Stimulated activated CD8-positive, alpha-beta memory T cell treated with anti-CD3 and anti-CD28 coated beads, Interleukin-4, amount 100 ng/mL, for 48 hours (primary cell): ENCODE measurements around the gene JADE3.
A peak's percentile ranks its signal among the peaks of the same experiment; 100 is the strongest.
"Not testable (repeated sequence)": the region's sequence is repeated elsewhere in the genome, so short reads cannot be mapped to it uniquely, and the experiment has no call there.

Source experiments
- DNase-seq: peaks from one replicate; pipeline ENCODE4 v3.0.0-alpha.2; 2020

JADE3 gene

GRCh38 chrX:46938589-46938988 lies 26.4 kb downstream of the JADE3 start:
- DNase-seq = no peak

- DNase-seq = no peak
These were observed 29.1 kb downstream of the JADE3 start for GRCh38 chrX:46941341-46941740.

GRCh38 chrX:46953137-46953527 lies 40.9 kb downstream of the JADE3 start:
- DNase-seq = no peak

DNA sequence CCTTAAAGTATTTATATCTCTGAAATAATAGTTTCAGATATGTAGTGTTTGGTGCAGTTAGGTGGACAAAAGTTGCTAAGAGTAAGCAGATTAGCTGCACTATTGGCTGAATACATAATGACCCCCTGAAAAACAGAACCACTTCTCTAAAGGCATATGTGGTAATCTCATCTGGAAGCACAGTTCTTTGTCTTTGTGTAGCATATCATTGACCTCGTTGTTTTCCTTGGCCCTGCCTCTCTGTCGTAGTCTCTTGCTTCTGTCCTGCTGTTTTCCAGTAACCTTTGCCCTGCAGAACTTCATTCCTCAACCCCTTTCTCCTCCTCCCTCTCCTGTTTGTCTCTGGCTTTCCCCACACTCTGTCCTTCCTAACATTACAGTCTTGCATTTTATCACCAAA lies 41.4 kb downstream of the JADE3 start:
- DNase-seq = no peak

DNA sequence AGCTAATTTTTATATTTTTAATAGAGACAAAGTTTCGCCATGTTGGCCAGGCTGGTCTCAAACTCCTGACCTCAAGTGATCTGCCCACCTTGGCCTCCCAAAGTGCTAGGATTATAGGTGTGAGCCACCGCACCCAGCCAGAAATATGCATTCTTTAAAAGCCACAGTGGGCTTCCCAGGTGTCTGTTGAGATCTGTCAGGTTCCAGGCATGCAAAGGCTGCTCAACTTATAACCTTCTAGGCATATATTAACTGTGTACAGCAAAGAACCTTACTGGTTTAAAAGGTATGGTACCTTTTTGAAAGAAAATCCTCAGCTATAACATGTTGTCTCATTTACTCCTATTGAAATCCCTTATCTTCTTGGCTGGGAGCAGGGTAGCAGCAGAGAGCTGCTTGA lies 42.5 kb downstream of the JADE3 start:
- DNase-seq = no peak

GRCh38 chrX:46956589-46956988 lies 44.4 kb downstream of the JADE3 start:
- not testable (repeated sequence) for DNase-seq

DNA sequence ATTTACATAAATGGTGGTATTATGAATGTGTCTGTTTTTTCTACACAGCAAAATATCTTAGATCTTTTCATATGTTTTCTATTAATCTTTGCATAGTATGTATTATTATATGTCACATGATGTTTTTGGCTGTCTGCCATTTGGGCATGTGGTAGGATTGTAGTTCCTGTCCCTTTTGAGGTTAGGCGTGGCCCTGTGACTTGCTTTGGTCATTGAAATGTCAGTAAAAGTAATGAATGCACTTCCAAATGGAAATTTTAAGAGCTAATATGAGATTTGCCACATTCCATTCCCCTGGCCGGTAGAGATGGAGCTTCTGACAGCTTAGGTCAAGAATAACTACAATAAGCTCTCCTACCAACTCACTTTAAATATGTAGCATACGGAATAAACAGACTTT lies 45.1 kb downstream of the JADE3 start:
- DNase-seq = no peak

DNA sequence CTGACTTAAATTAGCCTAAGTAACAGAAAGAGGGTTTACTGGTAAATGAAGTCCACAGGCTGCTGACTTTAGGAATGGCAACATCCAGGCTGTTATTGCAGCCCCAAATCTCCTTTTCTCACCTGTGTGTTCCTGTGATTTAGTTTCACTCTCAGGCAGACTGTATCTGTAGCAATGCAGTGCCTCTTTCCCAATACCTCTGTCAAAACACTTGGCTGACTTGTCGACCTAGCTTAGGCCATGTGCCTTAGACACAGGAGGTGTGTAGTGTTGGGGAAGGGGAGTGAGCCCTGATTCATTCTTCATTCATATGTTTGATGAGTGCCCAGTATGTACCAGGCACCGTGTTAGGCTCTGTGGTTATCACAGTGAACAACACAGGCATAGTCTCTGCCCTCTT lies 46.9 kb downstream of the JADE3 start:
- no peak for DNase-seq

GRCh38 chrX:46959985-46960700 lies 47.9 kb downstream of the JADE3 start:
- no peak for DNase-seq

- no peak for DNase-seq
These were observed 48.9 kb downstream of the JADE3 start for GRCh38 chrX:46961097-46961496.

GRCh38 chrX:46961574-46962283 lies 49.5 kb downstream of the JADE3 start:
- no peak for DNase-seq

GRCh38 chrX:46965125-46965758 lies 53.0 kb downstream of the JADE3 start:
- DNase-seq = no peak

DNA sequence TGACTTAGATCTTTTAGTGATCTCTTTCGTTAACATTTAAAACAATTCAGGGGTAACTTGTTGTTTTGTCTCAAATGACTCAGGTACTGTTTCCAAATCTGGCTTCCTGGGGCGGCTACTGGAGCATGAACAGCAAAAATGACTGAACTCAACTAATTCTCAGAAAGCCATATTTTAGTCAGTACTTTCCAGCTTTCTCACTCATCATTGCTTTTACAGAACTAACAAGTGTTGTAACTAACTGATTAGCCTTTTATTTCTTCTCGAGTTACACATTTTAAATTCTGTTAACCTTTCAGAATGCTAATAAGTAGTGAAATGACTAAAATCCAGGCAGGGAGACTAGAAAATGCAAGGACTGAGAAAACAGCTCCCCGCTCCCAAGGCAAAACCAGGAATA lies 55.3 kb downstream of the JADE3 start:
- no peak for DNase-seq

DNA sequence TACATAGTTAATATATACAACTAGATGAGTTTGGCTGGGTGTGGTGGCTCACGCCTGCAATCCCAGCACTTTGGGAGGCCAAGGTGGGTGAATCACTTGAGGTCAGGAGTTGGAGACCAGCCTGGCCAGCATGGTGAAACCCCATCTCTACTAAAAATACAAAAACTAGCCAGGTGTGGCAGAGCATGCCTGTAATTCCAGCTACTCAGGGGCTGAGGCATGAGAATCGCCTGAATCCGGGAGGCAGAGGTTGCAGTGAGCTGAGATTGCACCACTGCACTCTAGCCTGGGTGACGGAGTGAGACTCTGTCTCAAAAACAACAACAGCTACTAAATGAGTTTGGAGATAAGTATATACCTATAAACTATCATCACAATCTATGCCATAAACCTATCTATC lies 64.8 kb downstream of the JADE3 start:
- DNase-seq = not testable (repeated sequence)

DNA sequence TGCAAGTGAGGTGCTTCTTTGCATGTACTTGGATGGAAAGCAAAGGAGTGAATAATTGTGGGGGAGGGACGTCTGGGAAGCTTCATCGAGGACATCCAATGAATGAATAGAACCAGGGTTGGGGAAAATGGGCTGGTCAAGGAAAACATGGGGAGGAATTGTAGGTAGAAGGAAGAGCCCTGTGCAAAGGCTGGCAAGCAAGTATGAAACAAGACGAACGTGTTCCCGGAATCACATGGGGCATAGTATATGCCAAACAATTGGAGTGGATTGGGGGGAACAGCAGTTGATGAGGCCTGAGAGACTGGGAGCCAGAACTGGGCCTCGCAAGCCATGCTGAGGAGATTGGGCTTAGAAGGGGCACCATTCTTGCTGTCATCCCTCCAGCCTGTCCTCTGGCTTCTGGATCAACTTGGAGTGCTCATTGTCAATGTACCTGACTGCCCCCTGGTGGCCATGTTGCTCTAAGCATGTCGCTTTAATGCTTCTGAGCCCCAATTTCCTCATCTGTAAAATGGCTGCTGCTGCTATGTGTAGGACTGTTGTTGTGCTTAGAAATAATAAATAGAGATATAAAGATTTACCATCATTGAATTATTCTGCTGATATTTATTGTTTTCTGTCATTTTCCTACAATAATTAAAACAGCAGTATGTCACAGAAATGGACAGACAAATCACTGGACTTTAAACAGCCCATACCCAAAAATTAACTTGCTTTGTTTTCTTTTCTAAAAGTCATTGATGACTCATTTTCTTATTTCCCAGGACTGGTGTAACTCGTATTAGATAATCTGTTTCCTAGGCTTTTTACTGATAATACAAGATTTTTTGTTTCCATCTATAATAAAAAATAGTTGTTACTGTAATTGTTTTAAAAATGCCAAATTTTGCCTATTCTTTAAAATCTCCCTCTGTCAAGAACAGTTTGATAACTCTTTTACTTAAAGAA lies 66.4 kb downstream of the JADE3 start:
- peak; percentile 87 for DNase-seq

- no peak for DNase-seq
These were observed 72.5 kb downstream of the JADE3 start for GRCh38 chrX:46984705-46985104.

DNA sequence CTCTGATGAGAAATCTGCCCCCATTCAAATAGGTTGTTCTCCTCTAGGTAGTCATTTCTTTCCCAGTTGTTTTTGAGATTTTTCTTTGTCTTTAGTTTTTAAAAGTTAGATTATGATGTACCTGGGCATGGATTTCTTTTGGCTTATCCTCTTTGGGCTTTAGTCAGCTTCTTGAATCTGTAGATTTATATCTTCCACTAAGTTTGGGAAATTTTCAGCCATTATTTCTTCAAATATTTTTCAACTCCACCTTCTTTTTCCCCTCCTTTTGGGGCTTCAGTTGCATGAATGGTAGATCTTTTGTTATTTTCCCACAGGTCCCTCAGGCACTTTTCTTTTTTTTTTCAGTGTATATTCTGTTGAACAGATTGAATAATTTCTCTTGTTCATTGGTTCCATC lies 77.3 kb downstream of the JADE3 start:
- DNase-seq = no peak

- no peak for DNase-seq
These were observed 79.4 kb downstream of the JADE3 start for GRCh38 chrX:46991664-46992063.

- no peak for DNase-seq
These were observed 79.8 kb downstream of the JADE3 start for GRCh38 chrX:46992070-46992469.

DNA sequence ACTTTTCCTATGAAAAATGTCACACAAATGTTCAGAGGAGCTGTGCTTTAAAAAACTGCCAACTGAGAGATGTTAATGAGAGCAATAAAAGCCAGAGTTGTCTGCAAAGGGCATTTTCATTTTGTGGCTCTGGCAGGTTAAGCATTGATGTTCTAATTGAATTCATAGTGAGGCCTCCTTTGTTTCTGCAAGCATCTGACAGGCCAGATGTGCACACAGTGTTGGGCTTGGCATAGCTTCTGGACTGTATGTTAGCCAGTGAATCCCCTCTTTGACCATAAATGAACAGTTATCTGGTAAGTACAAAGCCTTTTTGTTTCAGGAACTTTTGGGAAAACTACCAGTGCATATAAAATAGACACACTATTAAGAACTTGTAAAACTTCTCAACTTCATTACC lies 81.9 kb downstream of the JADE3 start:
- DNase-seq = no peak

DNA sequence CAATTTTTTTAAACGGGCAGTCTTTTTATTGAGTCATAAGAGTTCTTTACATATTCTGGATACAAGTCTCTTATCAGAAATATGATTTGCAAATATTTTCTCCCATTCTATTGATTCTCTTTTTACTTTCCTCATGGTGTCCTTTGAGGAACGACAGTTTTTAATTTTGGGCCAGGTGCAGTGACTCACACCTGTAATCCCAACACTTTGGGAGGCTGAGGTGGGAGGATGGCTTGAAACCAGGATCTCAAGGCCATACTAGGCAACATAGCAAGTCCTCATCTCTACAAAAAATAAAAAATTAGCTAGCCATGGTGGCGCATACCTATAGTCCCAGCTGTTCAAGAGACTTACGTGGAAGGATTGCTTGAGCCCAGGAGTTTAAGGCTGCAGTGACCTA lies 99.9 kb downstream of the JADE3 start:
- no peak for DNase-seq

DNA sequence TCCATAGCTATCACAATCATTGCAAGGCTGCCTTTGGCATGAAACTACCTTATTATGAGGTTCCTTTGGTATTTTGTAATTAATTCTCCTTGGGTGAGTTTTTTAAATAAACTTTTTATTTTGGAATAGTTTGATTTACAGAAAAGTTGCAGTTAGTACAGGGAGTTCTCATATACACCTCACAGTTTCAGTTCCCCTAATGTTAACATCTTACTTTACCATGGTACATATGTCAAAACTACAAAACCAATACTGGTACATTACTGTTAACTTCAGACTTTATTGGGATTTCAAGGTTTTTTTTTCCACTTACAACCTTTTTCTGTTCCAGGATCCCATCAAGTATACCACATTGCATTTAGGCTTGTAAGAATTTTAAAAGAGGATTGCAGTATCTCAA lies 114.0 kb downstream of the JADE3 start:
- no peak for DNase-seq

DNA sequence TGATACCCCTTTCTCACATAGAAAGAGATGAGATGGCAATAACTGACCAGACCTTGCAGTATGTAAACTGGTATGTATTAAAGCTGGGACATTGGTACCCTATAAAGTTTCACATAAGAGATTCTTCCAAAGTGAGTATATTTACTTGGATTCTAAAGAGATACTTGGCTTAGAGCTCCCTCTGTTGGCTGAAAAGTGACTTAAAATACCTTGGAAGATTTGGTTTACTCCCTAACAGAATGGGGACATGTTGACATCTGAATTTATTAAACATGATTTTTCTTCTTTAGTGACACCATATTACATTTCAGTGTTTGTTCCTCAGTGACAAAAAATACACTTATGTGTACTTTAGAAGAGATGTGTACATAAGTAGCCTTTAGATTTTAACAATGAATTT lies 118.1 kb downstream of the JADE3 start:
- no peak for DNase-seq
